Activated T-cell treated with anti-CD3 and anti-CD28 coated beads, Interleukin-2, amount 50 U/mL, for 72 hours (primary cell): ENCODE results near the gene RASSF4. TPM values are rescaled to one million over a fixed set of nuclear protein-coding genes. Genes with fewer than 3 reads are reported as not detected.

Source experiments
- ATAC-seq, 2 donors: fragments of 150-1000 bp; cut with Tn5 transposase; replicated peaks in 1 of 2; 2 replicates each; pipeline ENCODE4 v1.10.0; 2021; ENCODE audit warnings: moderate library complexity in 2 of 2, mild to moderate bottlenecking in 1 of 2
- DNase-seq, 2 donors: peaks; one replicate each; pipeline ENCODE4 v3.0.0; 2021 to 2022; ENCODE audit warnings: mixed read lengths in 1 of 2
- H3K27ac Mint-ChIP-seq: one replicate; pipeline ENCODE4 v1.8.0; 2022; ENCODE audit warnings: mild to moderate bottlenecking, moderate library complexity, mixed read lengths
- H3K27me3 Mint-ChIP-seq: one replicate; pipeline ENCODE4 v1.8.0; 2022; ENCODE audit warnings: low read depth, mixed read lengths
- H3K36me3 Mint-ChIP-seq, 2 donors: one replicate each; pipeline ENCODE4 v1.8.0; 2022; ENCODE audit warnings: mixed read lengths in 2 of 2, mild to moderate bottlenecking in 1 of 2; ENCODE audit not compliant: insufficient read depth in 2 of 2
- H3K4me1 Mint-ChIP-seq: one replicate; pipeline ENCODE4 v1.8.0; 2022; ENCODE audit warnings: low read depth, mixed read lengths
- H3K4me3 Mint-ChIP-seq, 2 donors: one replicate each; pipeline ENCODE4 v1.8.0; 2022; ENCODE audit warnings: mild to moderate bottlenecking in 2 of 2, mixed read lengths in 2 of 2, moderate library complexity in 2 of 2
- H3K9me3 Mint-ChIP-seq, 2 donors: one replicate each; pipeline ENCODE4 v1.8.0; 2022; ENCODE audit warnings: mixed read lengths in 2 of 2
- total RNA-seq, 2 donors: library from RNA; stranded (reverse); gene quantifications; one replicate each; pipeline ENCODE4 v1.2.3, GENCODE V29; 2022

Gene RASSF4
- total RNA-seq, 2 donors from 2014 or later, result 2.6 to 2.8 TPM

GRCh38 chr10:44922796-44923545, 36.6 kb upstream of the RASSF4 start:
- no peak overlapping the region for H3K27ac Mint-ChIP-seq
- no peaks in the 10 kb centered on the region for H3K9me3 Mint-ChIP-seq
- H3K36me3 Mint-ChIP-seq, result no peaks in the 10 kb centered on the region
- no peak overlapping the region for H3K4me3 Mint-ChIP-seq
- DNase-seq (no peak), ATAC-seq (no peak)
- H3K4me1 Mint-ChIP-seq, result no peaks in the 10 kb centered on the region
- H3K27me3 Mint-ChIP-seq, result no peaks in the 10 kb centered on the region

GRCh38 chr10:44923611-44924010, 36.0 kb upstream of the RASSF4 start:
- H3K36me3 Mint-ChIP-seq, result no peaks in the 10 kb centered on the region

DNA sequence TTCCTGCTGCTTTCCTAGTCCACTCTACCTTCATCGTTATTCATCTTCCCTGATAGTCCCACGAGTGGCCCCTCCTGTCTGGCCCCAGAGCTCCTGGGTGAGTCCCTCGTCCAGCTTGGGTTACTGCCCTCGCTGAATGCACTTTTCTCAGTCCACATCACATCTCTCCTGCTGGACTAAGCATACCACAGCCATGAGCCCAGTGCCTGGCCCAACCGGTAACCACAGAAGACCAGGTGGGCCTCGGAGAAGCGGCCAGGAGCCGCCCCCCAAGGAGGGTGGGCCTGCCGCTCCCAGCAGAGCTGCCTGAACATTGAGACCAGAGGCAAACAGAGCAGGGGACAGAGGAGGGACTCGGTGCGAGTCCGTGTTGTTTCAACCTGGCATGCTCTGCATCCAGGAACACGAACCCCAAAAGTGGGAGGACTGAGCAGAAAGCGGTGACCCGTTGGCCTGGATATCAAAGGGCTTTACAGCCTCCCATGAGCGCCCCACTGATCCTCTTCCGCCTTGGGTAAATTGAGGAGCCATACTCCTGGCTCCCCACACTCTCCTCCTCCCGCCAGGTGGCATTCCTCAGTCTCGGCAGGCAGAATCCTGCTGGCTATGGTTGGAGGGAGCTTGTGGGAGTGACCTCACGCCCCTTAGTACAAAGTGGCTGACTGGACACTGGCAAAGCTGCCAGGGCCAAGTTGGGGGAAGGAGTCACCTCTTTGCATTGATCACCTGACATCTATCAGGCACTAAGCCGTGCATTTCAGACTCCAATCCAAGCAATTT, 35.2 kb upstream of the RASSF4 start:
- no peak overlapping the region for H3K27ac Mint-ChIP-seq
- DNase-seq (no peak), ATAC-seq (no peak)

More at GRCh38 chr10:44923611-44924010, 36.0 kb upstream of the RASSF4 start:
- DNase-seq (no peak), ATAC-seq (no peak)
- H3K27me3 Mint-ChIP-seq, result no peaks in the 10 kb centered on the region
- no peaks in the 10 kb centered on the region for H3K9me3 Mint-ChIP-seq
- H3K4me1 Mint-ChIP-seq, result no peaks in the 10 kb centered on the region
- H3K4me3 Mint-ChIP-seq, result no peak overlapping the region
- H3K27ac Mint-ChIP-seq, result no peak overlapping the region

DNA sequence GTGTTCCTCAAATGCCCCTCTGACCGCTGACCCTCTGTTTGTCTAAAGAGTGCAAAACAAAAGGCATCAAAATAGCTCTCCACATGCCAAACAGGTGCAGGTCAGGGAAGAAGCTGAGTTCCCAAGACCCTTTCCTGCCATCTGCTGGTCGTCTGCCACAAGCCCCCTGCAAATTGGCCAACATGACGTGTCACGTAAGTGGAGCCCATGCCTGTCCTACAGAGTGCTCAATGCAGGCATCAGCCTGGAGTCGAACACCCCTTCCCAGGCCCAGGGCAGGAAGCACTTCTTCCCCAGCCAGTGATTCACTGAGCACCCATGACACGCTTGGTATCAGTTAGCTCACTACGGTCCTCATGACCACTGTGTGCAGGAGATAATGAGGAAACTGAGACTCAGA, 34.4 kb upstream of the RASSF4 start:
- H3K27me3 Mint-ChIP-seq, result no peaks in the 10 kb centered on the region
- ATAC-seq, result peak; percentile 29 to 55
- DNase-seq, result no peak
- no peak overlapping the region for H3K4me3 Mint-ChIP-seq
- H3K9me3 Mint-ChIP-seq, result no peaks in the 10 kb centered on the region
- H3K36me3 Mint-ChIP-seq, result no peaks in the 10 kb centered on the region
- no peaks in the 10 kb centered on the region for H3K4me1 Mint-ChIP-seq
- H3K27ac Mint-ChIP-seq, result no peak overlapping the region

More for the DNA sequence above, 35.2 kb upstream of the RASSF4 start:
- no peak overlapping the region for H3K4me3 Mint-ChIP-seq
- H3K9me3 Mint-ChIP-seq, result no peaks in the 10 kb centered on the region
- H3K27me3 Mint-ChIP-seq, result no peaks in the 10 kb centered on the region
- H3K36me3 Mint-ChIP-seq, result no peaks in the 10 kb centered on the region
- H3K4me1 Mint-ChIP-seq, result no peaks in the 10 kb centered on the region

- ATAC-seq (no peak), DNase-seq (no peak)
- no peak overlapping the region for H3K4me3 Mint-ChIP-seq
- H3K4me1 Mint-ChIP-seq, result no peaks in the 10 kb centered on the region
- no peaks in the 10 kb centered on the region for H3K9me3 Mint-ChIP-seq
- no peaks in the 10 kb centered on the region for H3K27me3 Mint-ChIP-seq
- H3K36me3 Mint-ChIP-seq, result no peaks in the 10 kb centered on the region
- H3K27ac Mint-ChIP-seq, result no peak overlapping the region
These were observed 33.5 kb upstream of the RASSF4 start for GRCh38 chr10:44925811-44926750.

DNA sequence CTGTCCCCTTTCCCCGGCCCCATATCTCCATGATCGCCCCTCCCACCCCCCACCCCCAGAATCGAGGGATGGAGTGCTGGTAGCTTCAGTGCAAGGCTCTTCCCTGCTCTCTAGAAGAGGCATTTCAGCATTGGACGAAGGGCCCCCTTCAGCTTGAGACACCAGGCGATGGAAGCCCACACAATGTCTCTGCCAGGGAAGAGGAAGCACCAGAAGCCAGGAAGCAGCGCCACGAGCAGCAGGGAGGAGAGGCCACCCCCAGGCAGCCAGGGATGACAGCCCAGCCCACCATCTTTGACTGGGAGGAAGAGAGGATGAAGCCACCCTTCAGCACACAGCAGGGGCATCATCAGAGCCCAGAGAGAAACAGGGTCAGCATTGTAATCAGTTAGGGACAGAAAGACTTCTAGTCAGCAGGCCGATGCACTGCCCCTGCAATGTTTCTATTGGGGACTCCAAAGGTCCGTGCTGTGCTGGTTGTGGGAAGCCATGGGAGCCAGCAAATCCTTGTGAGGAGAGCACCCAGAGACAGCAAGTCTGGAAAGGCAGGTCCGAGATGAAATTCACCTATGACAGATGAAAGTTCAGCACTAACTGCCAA, 32.8 kb upstream of the RASSF4 start:
- H3K36me3 Mint-ChIP-seq, result no peaks in the 10 kb centered on the region

DNA sequence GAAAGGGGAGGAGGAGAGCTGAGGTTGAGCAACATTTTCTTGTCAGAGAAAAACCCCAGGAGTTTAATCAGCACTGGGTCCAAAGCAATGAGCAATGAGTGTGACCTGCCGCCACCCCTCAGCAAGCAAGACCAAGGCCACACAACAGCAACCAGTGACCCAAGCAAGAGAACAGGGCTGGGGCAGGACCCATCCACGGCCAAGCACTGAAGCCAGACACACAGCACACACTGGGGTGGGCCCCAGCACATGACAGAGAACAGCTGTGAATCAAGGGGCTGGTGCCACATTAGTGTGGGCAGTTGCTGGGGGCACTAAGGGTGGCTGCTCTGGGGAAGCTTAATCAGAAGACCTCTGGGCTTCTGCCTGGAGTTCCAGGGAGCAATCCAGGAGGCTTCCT, 32.2 kb upstream of the RASSF4 start:
- no peaks in the 10 kb centered on the region for H3K27me3 Mint-ChIP-seq
- no peaks in the 10 kb centered on the region for H3K4me1 Mint-ChIP-seq
- H3K27ac Mint-ChIP-seq, result no peak overlapping the region
- no peak for DNase-seq
- no peaks in the 10 kb centered on the region for H3K9me3 Mint-ChIP-seq
- no peak overlapping the region for H3K4me3 Mint-ChIP-seq
- ATAC-seq, result peak in 1 of 2 donors; percentile 38
- H3K36me3 Mint-ChIP-seq, result no peaks in the 10 kb centered on the region

More for the DNA sequence above, 32.8 kb upstream of the RASSF4 start:
- no peaks in the 10 kb centered on the region for H3K9me3 Mint-ChIP-seq
- H3K4me3 Mint-ChIP-seq, result no peak overlapping the region
- no peaks in the 10 kb centered on the region for H3K4me1 Mint-ChIP-seq
- ATAC-seq (no peak), DNase-seq (no peak)
- no peak overlapping the region for H3K27ac Mint-ChIP-seq
- H3K27me3 Mint-ChIP-seq, result no peaks in the 10 kb centered on the region

DNA sequence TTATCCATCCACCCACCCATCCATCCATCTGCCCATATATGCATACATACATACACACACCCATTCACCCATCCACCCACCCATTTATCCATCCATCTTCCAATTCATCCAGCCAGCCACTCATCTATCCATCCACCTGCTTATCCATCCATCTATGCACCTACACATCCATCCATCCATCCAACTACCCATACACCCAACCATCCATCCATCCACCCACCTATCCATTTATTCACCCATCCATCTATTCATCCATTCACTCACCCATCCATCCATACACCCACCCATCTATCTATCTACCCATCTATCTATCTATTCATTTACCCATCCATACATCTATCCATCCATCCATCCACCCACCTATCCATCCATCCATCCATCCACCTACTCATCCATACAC, 31.1 kb upstream of the RASSF4 start:
- H3K4me1 Mint-ChIP-seq, result no peaks in the 10 kb centered on the region
- no peak for ATAC-seq
- H3K27ac Mint-ChIP-seq, result no peak overlapping the region
- H3K4me3 Mint-ChIP-seq, result no peak overlapping the region
- DNase-seq, result no peak
- H3K27me3 Mint-ChIP-seq, result no peaks in the 10 kb centered on the region
- H3K9me3 Mint-ChIP-seq, result no peaks in the 10 kb centered on the region
- no peaks in the 10 kb centered on the region for H3K36me3 Mint-ChIP-seq

DNA sequence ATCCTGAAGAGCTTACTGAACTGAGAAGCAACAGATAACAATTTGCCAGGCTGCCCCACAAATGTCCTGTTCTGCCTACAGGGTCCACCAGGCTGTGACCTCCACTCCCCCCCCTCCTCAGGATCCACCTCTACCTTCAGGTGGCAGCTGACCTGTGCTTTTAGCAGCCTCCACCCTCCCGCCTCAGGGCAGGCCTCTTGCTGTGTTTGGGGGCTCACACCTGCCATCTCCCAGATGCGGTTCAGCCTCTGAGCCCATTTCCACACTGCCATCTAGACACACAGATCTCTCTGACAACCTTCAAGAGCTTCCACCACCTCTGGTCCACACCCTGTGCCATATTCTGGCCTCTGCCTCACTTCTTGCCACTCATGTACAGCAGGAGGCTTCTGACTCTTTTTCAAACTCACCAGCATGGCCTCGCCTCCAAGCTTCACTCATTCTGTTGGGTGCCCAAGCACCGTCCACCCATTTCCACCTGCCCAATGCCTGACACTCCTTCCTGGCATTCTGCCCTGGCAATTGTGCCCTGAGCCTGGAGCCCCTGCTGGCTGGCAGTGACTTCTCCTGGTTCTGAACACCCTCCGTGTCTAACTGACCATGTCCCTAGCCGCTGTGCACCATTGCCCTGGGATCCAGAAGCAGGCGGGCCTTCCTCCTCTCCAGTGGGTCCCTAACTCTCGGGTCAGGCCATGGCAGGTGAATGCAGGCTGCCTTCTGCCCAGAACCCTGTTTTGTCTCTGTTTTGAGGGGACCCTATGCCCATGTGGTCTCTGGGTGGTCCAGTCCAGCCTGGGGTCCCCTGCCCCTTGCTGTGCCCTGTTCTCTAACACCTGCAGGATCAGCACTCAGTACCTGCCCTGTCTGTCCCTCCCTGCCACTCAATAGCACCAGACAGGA, 30.0 kb upstream of the RASSF4 start:
- Mint-ChIP-seq H3K27ac (no peak overlapping the region), H3K4me3 (no peak overlapping the region), H3K27me3 (no peaks in the 10 kb centered on the region), H3K9me3 (no peaks in the 10 kb centered on the region), H3K4me1 (no peaks in the 10 kb centered on the region), H3K36me3 (no peaks in the 10 kb centered on the region)
- DNase-seq (no peak), ATAC-seq (no peak)

GRCh38 chr10:44930904-44931620, 28.5 kb upstream of the RASSF4 start:
- Mint-ChIP-seq H3K4me1 (peaks cover 6% of the 10 kb centered on the region), H3K9me3 (no peaks in the 10 kb centered on the region), H3K27ac (no peak overlapping the region), H3K27me3 (no peaks in the 10 kb centered on the region), H3K36me3 (no peaks in the 10 kb centered on the region), H3K4me3 (no peak overlapping the region)
- no peak for ATAC-seq
- DNase-seq, result no peak

- peak in 1 of 2 donors; percentile 6 for ATAC-seq
- Mint-ChIP-seq H3K27me3 (no peaks in the 10 kb centered on the region), H3K4me3 (no peak overlapping the region), H3K9me3 (no peaks in the 10 kb centered on the region), H3K27ac (no peak overlapping the region), H3K36me3 (no peaks in the 10 kb centered on the region), H3K4me1 (peaks cover 6% of the 10 kb centered on the region)
- no peak for DNase-seq
These were observed 27.7 kb upstream of the RASSF4 start for GRCh38 chr10:44931621-44932516.
